Osteoblast (primary cell): Measurements from ENCODE around the gene CYP11A1. TPM values are rescaled to one million over a fixed set of nuclear protein-coding genes. Genes with fewer than 3 reads are reported as not detected.
A peak's percentile ranks its signal among the peaks of the same experiment; 100 is the strongest.

Experiments used
- DNase-seq: peaks from one replicate; pipeline ENCODE4 v3.0.0; 2011; ENCODE audit warnings: low spot score, mixed read lengths; ENCODE audit not compliant: insufficient read length; ENCODE audit errors: missing footprints
- H2AFZ ChIP-seq: 2 replicates; pipeline ENCODE4 v1.6.0; 2011; ENCODE audit warnings: mild to moderate bottlenecking, low read length
- H3K27ac ChIP-seq: 2 replicates; pipeline ENCODE4 v1.5.1; 2011; ENCODE audit warnings: mild to moderate bottlenecking, low read depth, low read length, moderate library complexity
- H3K27me3 ChIP-seq: 2 replicates; pipeline ENCODE4 v1.6.0; 2012; ENCODE audit warnings: mild to moderate bottlenecking, control low read depth, inconsistent platforms, low read length, moderate library complexity; ENCODE audit not compliant: insufficient read depth
- H3K36me3 ChIP-seq: 2 replicates; pipeline ENCODE4 v1.5.1; 2011; ENCODE audit warnings: mild to moderate bottlenecking, low read length, control low read depth, moderate library complexity; ENCODE audit not compliant: insufficient read depth
- H3K4me1 ChIP-seq: 2 replicates; pipeline ENCODE4 v1.5.1; 2011; ENCODE audit warnings: mild to moderate bottlenecking, low read length, control low read depth, moderate library complexity; ENCODE audit not compliant: insufficient read depth
- H3K4me2 ChIP-seq: 2 replicates; pipeline ENCODE4 v1.6.0; 2011; ENCODE audit warnings: mild to moderate bottlenecking, low read length; ENCODE audit not compliant: insufficient read depth
- H3K4me3 ChIP-seq: fragments of 200-600 bp; sonication (generic); 3 replicates; pipeline ENCODE4 v1.5.1; 2012; ENCODE audit warnings: mild to moderate bottlenecking, low read length, inconsistent platforms; ENCODE audit not compliant: insufficient read depth
- H3K79me2 ChIP-seq: 2 replicates; pipeline ENCODE4 v1.6.0; 2012; ENCODE audit warnings: mild to moderate bottlenecking, low read length, control low read depth, inconsistent platforms; ENCODE audit not compliant: insufficient read depth
- H3K9me3 ChIP-seq: 2 replicates; pipeline ENCODE4 v1.5.1; 2011; ENCODE audit warnings: low read depth, low read length, control low read depth
- H4K20me1 ChIP-seq: 2 replicates; pipeline ENCODE4 v1.6.0; 2012; ENCODE audit warnings: mild to moderate bottlenecking, low read length, control low read depth; ENCODE audit not compliant: insufficient read depth
- total RNA-seq: library from RNA; depleted of rRNA; stranded (reverse); fragments of >200 nt; gene quantifications from 2 replicates; pipeline ENCODE4 v1.2.3, GENCODE V29; 2012
- TF ChIP-seq, protein P1 (sequence below): IDR thresholded peaks from 2 replicates; pipeline ENCODE4 v1.5.1; 2011; ENCODE audit warnings: mild to moderate bottlenecking, low read depth, low read length, moderate library complexity; ENCODE audit errors: extremely low read depth

CYP11A1 gene
- total RNA-seq, 1 donor, result 1.4 TPM

DNA sequence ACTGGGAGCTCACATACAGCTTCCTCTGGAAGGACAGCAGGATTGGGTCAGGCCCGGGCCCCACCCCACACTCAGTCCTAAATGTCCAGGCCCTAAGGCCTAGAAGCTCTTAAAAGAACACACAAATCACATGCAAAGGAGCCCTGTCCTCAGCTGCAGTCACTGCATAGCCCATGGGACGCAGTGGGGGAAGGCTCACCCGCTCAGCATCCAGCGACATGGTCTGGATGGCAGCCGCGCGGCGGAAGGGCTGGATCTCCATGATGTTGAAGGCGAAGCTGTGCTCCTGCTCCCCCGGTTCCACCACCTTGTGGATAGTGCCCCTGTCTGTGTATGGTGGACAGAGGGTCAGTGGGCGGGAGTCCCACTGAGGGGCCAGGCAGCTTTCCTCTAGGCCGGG, 44.2 kb upstream of the CYP11A1 start:
- peaks cover 44% of the 10 kb centered on the region for H3K79me2 ChIP-seq
- TF ChIP-seq, protein P1, sequence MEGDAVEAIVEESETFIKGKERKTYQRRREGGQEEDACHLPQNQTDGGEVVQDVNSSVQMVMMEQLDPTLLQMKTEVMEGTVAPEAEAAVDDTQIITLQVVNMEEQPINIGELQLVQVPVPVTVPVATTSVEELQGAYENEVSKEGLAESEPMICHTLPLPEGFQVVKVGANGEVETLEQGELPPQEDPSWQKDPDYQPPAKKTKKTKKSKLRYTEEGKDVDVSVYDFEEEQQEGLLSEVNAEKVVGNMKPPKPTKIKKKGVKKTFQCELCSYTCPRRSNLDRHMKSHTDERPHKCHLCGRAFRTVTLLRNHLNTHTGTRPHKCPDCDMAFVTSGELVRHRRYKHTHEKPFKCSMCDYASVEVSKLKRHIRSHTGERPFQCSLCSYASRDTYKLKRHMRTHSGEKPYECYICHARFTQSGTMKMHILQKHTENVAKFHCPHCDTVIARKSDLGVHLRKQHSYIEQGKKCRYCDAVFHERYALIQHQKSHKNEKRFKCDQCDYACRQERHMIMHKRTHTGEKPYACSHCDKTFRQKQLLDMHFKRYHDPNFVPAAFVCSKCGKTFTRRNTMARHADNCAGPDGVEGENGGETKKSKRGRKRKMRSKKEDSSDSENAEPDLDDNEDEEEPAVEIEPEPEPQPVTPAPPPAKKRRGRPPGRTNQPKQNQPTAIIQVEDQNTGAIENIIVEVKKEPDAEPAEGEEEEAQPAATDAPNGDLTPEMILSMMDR, result no peak
- H3K4me2 ChIP-seq, result no peak overlapping the region
- DNase-seq, result peak; percentile 85
- H3K4me3 ChIP-seq, result no peak overlapping the region
- peaks cover 49% of the 10 kb centered on the region for H3K4me1 ChIP-seq
- no peak overlapping the region for H3K27ac ChIP-seq
- no peaks in the 10 kb centered on the region for H3K9me3 ChIP-seq
- peaks cover 13% of the 10 kb centered on the region for H4K20me1 ChIP-seq
- H2AFZ ChIP-seq, result no peak overlapping the region
- peaks cover 67% of the 10 kb centered on the region for H3K36me3 ChIP-seq
- H3K27me3 ChIP-seq, result no peaks in the 10 kb centered on the region

DNA sequence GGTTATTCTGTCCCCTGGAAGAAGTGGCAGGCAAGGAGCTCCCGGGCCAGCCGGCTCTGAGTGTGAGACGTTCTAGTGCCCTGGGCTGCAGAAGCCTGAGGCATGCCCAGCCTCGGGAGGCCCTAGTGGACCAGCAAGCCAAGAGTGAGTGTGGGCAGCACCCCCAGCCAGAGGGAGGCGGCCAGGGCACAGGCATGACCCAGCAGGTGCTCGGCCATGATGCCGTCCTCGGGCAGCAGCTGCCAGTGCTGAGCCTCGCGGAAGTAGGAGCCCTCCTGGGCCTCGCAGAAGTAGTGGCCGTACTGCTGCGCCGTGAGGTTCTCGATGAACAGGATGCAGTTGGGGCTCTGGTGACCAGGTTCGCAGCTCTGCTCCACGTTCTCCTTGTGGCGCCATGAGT, 43.1 kb upstream of the CYP11A1 start:
- Histone ChIP-seq H3K9me3 (no peaks in the 10 kb centered on the region), H3K4me2 (no peak overlapping the region), H3K4me1 (peaks cover 50% of the 10 kb centered on the region), H3K27me3 (no peaks in the 10 kb centered on the region), H2AFZ (no peak overlapping the region), H3K36me3 (peaks cover 55% of the 10 kb centered on the region), H4K20me1 (peaks cover 7% of the 10 kb centered on the region), H3K27ac (no peak overlapping the region), H3K4me3 (no peak overlapping the region), H3K79me2 (peaks cover 32% of the 10 kb centered on the region)
- TF ChIP-seq, protein P1, result no peak
- no peak for DNase-seq

DNA sequence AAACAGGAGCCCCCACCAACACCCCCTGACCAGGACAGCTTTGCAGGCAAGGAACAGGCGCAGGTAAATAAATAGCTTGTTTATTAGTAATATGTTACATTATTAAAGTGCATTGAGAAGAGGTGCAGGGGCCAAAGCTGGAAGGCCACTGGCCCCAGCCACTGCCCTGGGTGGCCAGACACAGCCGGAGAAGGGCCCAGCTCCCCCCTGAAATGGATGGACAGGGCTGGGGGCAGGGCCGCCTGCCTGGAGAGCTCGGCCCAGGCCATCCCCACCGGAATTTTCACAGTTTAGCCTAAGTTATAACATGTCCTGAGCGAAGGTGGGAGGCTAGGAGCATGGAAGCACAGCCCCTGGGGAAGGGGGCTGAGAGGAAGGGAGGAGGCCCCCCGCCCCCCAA, 41.8 kb upstream of the CYP11A1 start:
- peaks cover 4% of the 10 kb centered on the region for H4K20me1 ChIP-seq
- H2AFZ ChIP-seq, result no peak overlapping the region
- TF ChIP-seq, protein P1, result no peak
- H3K4me3 ChIP-seq, result no peak overlapping the region
- no peak for DNase-seq
- peak overlapping the region; percentile 38 for H3K27ac ChIP-seq
- peaks cover 46% of the 10 kb centered on the region for H3K36me3 ChIP-seq
- H3K9me3 ChIP-seq, result no peaks in the 10 kb centered on the region
- H3K4me1 ChIP-seq, result peaks cover 47% of the 10 kb centered on the region
- no peak overlapping the region for H3K4me2 ChIP-seq
- H3K27me3 ChIP-seq, result no peaks in the 10 kb centered on the region
- peaks cover 20% of the 10 kb centered on the region for H3K79me2 ChIP-seq

DNA sequence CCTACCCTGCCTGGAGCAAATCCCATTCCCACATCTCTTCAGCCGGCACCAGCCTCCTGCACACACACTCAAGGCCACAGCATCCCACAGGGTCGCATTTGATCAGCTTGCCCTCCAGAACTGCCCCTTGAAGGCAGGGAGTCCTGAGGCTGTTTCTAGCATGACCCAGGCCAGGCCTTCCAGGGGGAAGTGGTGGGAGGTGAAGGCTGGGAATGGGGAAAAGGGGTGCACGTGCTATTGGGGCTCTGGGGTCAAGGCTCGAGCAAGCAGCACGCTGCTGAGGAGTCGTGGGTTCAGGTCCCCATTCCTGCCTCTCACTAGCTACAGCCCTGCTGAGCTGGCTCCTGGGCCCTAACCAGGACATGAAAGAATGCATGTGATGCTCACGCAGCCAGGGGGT, 41.4 kb upstream of the CYP11A1 start:
- TF ChIP-seq, protein P1, result no peak
- Histone ChIP-seq H2AFZ (no peak overlapping the region), H3K79me2 (peaks cover 15% of the 10 kb centered on the region), H4K20me1 (peaks cover 4% of the 10 kb centered on the region), H3K4me3 (no peak overlapping the region), H3K4me2 (no peak overlapping the region), H3K27ac (peak overlapping the region; percentile 38), H3K4me1 (peaks cover 48% of the 10 kb centered on the region), H3K27me3 (no peaks in the 10 kb centered on the region), H3K9me3 (no peaks in the 10 kb centered on the region), H3K36me3 (peaks cover 44% of the 10 kb centered on the region)
- DNase-seq, result peak; percentile 86
